Measurements from ENCODE around the gene PSAT1. TPM values are rescaled to one million over a fixed set of nuclear protein-coding genes. Genes with fewer than 3 reads are reported as not detected.

The PSAT1 gene
- total RNA-seq, 4 donors from 2014 or later = 11.2 to 88.2 (median 13.1) TPM

DNA sequence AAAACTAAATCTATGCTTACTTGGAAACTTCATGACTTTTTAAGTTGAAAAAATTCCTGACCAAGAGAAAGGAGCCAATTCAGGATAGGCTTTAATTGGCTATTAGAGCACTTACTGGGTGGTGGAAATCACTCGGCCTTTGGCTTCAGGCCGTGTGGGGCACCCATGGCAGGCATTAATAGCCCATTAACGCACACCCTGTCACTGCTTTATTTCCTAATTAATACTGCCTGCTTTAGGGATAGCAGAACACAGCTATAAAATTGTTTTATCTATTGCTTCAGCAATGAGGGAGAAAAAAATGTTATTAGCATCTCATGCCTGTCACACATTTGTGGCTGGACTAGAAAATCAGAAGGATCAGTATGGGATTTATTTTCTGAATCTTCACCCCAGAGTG, 58.1 kb downstream of the PSAT1 start:
- TF ChIP-seq, protein P1, sequence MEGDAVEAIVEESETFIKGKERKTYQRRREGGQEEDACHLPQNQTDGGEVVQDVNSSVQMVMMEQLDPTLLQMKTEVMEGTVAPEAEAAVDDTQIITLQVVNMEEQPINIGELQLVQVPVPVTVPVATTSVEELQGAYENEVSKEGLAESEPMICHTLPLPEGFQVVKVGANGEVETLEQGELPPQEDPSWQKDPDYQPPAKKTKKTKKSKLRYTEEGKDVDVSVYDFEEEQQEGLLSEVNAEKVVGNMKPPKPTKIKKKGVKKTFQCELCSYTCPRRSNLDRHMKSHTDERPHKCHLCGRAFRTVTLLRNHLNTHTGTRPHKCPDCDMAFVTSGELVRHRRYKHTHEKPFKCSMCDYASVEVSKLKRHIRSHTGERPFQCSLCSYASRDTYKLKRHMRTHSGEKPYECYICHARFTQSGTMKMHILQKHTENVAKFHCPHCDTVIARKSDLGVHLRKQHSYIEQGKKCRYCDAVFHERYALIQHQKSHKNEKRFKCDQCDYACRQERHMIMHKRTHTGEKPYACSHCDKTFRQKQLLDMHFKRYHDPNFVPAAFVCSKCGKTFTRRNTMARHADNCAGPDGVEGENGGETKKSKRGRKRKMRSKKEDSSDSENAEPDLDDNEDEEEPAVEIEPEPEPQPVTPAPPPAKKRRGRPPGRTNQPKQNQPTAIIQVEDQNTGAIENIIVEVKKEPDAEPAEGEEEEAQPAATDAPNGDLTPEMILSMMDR (IDR thresholded peaks at IDR 0.05) = no peak
- TF ChIP-seq POLR2A (IDR thresholded peaks at IDR 0.05) = no peak

DNA sequence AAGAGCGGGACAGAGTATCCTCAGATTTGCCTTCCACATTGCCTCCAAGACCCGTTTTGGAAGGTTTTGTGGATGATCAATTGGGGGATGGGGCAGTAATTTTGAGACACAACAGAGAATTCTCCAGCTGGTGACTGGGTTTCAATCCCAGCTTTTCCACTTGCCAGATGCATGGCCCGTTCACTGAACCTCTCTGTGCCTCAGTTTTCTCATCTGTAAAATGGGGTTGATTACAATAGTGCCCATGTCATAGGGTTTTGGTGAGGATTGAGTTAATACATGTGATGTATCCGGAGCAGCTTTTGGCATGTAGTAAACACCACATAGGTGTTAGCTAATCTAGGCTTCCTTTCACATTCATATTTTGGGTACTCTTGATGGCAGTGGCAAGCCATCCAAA, 59.7 kb downstream of the PSAT1 start:
- intact Hi-C loops (cut with DNase I) = no loop called here
- Histone ChIP-seq H3K36me3 (no peaks in the 10 kb centered on the region), H3K4me1 (no peaks in the 10 kb centered on the region), H3K4me3 (replicated peaks in 1 of 3) (no peak overlapping the region), H3K9me3 (no peaks in the 10 kb centered on the region), H3K27ac (no peak overlapping the region), H3K27me3 (no peaks in the 10 kb centered on the region)
- no peak for DNase-seq
- TF ChIP-seq, protein P1 (IDR thresholded peaks at IDR 0.05) = no peak
- no peak for TF ChIP-seq POLR2A (IDR thresholded peaks at IDR 0.05)
- WGBS, 2 donors = 86 to 89% methylated on average over 4 of the region's 4 CpGs

More for the DNA sequence above, 58.1 kb downstream of the PSAT1 start:
- no peak for DNase-seq
- intact Hi-C loops (cut with DNase I) = no loop called here
- Histone ChIP-seq H3K4me1 (no peaks in the 10 kb centered on the region), H3K27me3 (no peaks in the 10 kb centered on the region), H3K36me3 (no peaks in the 10 kb centered on the region), H3K4me3 (replicated peaks in 1 of 3) (no peak overlapping the region), H3K9me3 (no peaks in the 10 kb centered on the region), H3K27ac (no peak overlapping the region)
- 69 to 70% methylated on average over 3 of the region's 3 CpGs for WGBS, 2 donors

DNA sequence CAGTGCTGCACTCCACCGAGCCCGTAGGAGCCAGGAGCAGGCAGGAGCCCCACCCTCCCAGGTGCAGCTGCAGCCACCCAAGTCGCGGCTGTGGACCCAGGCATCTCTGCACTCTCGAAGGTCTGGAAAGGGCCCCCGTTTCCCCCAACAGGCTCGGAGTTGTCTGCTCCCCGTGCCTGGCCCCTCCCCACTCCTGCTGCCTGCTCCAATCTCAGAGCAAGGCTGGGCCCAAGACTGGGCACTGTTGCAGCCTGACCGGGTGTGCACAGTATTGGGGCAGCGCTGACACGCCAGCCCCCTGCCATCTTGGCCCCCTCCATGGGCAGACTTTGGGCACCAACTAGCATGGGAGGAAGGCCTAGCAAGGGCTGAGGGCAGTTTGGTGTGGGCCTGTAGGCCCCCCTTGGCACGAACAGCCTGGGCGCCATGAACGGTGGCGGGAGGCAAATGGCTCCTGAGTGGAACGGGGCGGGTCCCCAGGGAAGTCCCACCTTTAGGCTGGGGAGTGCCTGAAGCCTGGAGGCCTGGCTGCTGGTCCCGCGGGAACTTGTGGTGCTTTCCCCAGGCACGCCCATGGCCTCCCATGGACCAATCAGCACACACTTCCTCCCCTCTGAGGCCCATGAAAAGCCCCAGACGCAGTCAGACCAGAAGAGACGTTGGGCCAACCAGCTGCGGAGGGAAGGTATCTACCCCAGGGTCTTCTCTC, 60.4 kb downstream of the PSAT1 start:
- Histone ChIP-seq H3K27me3 (no peaks in the 10 kb centered on the region), H3K36me3 (no peaks in the 10 kb centered on the region), H3K9me3 (no peaks in the 10 kb centered on the region), H3K27ac (no peak overlapping the region), H3K4me3 (replicated peaks in 1 of 3) (no peak overlapping the region), H3K4me1 (no peaks in the 10 kb centered on the region)
- intact Hi-C loops (cut with DNase I) = no loop called here
- TF ChIP-seq POLR2A (IDR thresholded peaks at IDR 0.05) = no peak
- DNase-seq = no peak
- 92 to 95% methylated on average over 10 to 13 of the region's 23 CpGs for WGBS, 2 donors

DNA sequence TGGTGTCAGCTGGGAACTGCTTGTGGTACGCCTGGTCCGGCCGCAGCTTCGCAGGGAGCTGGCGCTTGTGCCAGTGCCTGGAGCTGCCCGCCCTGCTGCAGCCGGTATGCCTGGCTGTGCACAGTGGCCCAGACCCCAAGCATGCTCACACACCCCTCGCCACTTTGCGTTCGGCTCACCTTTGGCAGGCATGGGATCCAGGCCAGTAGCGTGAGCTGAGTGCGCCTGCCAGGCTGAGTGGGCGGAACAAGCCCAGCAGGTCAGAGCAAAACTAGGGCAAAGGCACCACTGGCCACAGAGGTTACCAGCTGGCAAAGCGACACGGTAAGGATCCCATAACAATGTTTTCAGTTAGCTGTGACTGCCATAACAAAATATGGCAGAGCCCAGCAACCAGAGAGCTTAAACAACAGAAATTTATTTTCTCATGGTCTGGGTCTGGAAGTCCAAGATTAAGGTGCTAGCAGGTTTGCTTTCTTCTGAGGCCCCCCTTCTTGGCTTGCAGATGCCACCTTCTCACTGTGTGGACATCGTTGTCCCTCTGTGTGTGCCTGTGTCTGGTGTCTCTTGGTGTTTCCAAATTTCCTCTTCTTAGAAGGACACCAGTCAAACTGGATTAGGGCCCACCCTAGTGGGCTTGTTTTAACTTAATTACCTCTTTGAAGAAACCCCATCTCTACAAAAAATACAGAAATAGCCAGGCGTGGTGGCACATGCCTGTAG, 61.6 kb downstream of the PSAT1 start:
- Histone ChIP-seq H3K27ac (no peak overlapping the region), H3K36me3 (no peaks in the 10 kb centered on the region), H3K9me3 (no peaks in the 10 kb centered on the region), H3K27me3 (no peaks in the 10 kb centered on the region), H3K4me3 (replicated peaks in 1 of 3) (no peak overlapping the region), H3K4me1 (no peaks in the 10 kb centered on the region)
- TF ChIP-seq, protein P1 (IDR thresholded peaks at IDR 0.05) = no peak
- no peak for TF ChIP-seq POLR2A (IDR thresholded peaks at IDR 0.05)
- intact Hi-C loops (cut with DNase I) = no loop called here
- no peak for DNase-seq
- 87 to 96% methylated on average over 14 to 15 of the region's 17 CpGs for WGBS, 2 donors

DNA sequence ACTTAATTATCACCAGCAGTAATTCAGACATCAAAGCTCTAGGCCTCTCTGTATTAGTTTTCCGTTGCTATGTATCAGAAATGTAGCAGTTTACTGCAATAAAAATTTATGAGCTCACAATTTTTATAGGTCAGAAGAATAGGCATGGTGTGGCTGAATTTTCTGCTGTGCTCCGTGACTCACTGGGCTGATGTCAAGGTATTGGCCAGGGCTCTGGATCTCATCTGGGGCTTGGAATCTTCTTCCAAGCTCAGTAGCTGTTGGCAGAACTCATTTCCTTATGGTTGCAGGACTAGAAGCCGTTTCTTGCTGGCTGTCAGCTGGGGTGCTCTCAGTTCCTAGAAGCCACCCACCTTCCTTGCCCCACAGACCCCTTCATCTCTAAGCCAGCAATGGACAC, 66.3 kb downstream of the PSAT1 start:
- intact Hi-C loops (cut with DNase I) = no loop called here
- 80 to 90% methylated on average over 3 of the region's 3 CpGs for WGBS, 2 donors
- no peaks in the 10 kb centered on the region for H3K4me1 ChIP-seq
- no peak overlapping the region for H3K27ac ChIP-seq
- no peak for DNase-seq
- TF ChIP-seq, protein P1 (IDR thresholded peaks at IDR 0.05) = no peak
- TF ChIP-seq POLR2A (IDR thresholded peaks at IDR 0.05) = no peak
- H3K9me3 ChIP-seq = no peaks in the 10 kb centered on the region
- no peaks in the 10 kb centered on the region for H3K36me3 ChIP-seq
- H3K27me3 ChIP-seq = no peaks in the 10 kb centered on the region
- H3K4me3 ChIP-seq (replicated peaks in 1 of 3) = no peak overlapping the region

Data from thyroid gland (tissue), 4 donors.